GM23338 (cell line): ENCODE results near the gene PHC2. TPM values are rescaled to one million over a fixed set of nuclear protein-coding genes. Genes with fewer than 3 reads are reported as not detected.

ENCODE experiments used
- ATAC-seq: fragments of 200-7000 bp; cut with Tn5 transposase; 3 replicates; pipeline ENCODE4 v1.9.1; 2020
- DNase-seq: peaks from one replicate; pipeline ENCODE4 v3.0.0-alpha.2; 2015; ENCODE audit warnings: low spot score
- H2AFZ ChIP-seq: fragments of 200-600 bp; sonication (generic); 2 replicates; pipeline ENCODE4 v1.8.0; 2016; ENCODE audit warnings: antibody characterized with exemption, mild to moderate bottlenecking, moderate library complexity
- H3F3A ChIP-seq: fragments of 200-600 bp; sonication (generic); replicated peaks from 2 replicates; pipeline ENCODE4 v1.8.0; 2017; ENCODE audit warnings: antibody characterized with exemption, mixed run types, low read depth
- H3K27ac ChIP-seq: fragments of 200-600 bp; sonication (generic); 2 replicates; pipeline ENCODE4 v1.6.1; 2016; ENCODE audit warnings: low read depth
- H3K27me3 ChIP-seq: fragments of 200-600 bp; sonication (generic); 2 replicates; pipeline ENCODE4 v1.8.0; 2016; ENCODE audit warnings: mild to moderate bottlenecking, mixed run types, moderate library complexity; ENCODE audit not compliant: insufficient read depth
- H3K36me3 ChIP-seq: fragments of 200-600 bp; sonication (generic); 2 replicates; pipeline ENCODE4 v1.8.0; 2016; ENCODE audit warnings: mild to moderate bottlenecking; ENCODE audit not compliant: insufficient read depth
- H3K4me1 ChIP-seq: fragments of 200-600 bp; sonication (generic); 2 replicates; pipeline ENCODE4 v1.8.0; 2016; ENCODE audit warnings: mild to moderate bottlenecking, moderate library complexity; ENCODE audit not compliant: insufficient read depth
- H3K4me2 ChIP-seq: fragments of 200-600 bp; sonication (generic); 2 replicates; pipeline ENCODE4 v1.7.1; 2017; ENCODE audit warnings: mixed run types
- H3K4me3 ChIP-seq: fragments of 200-600 bp; sonication (generic); 2 replicates; pipeline ENCODE4 v1.6.1; 2016; ENCODE audit warnings: mixed run types
- H3K79me2 ChIP-seq: fragments of 200-600 bp; sonication (generic); replicated peaks from 2 replicates; pipeline ENCODE4 v1.8.0; 2017; ENCODE audit warnings: mild to moderate bottlenecking; ENCODE audit not compliant: insufficient read depth
- H3K9me2 ChIP-seq: fragments of 200-600 bp; sonication (generic); 2 replicates; pipeline ENCODE4 v1.8.0; 2017; ENCODE audit not compliant: insufficient read depth
- H4K20me1 ChIP-seq: fragments of 200-600 bp; sonication (generic); replicated peaks from 2 replicates; pipeline ENCODE4 v1.8.0; 2017; ENCODE audit warnings: mild to moderate bottlenecking; ENCODE audit not compliant: insufficient read depth
- H3K27ac Mint-ChIP-seq: 2 replicates; pipeline ENCODE4 v1.8.0; 2020; ENCODE audit warnings: inconsistent platforms, mild to moderate bottlenecking, moderate library complexity, mixed read lengths
- H3K27me3 Mint-ChIP-seq: 3 replicates; pipeline ENCODE4 v1.8.0; 2022; ENCODE audit warnings: low read depth, mild to moderate bottlenecking, moderate library complexity, mixed read lengths, inconsistent platforms; ENCODE audit not compliant: insufficient read depth, poor library complexity
- H3K36me3 Mint-ChIP-seq: 3 replicates; pipeline ENCODE4 v1.8.0; 2021; ENCODE audit warnings: low read depth, mild to moderate bottlenecking, inconsistent platforms, moderate library complexity, mixed read lengths
- H3K4me1 Mint-ChIP-seq: 3 replicates; pipeline ENCODE4 v1.8.0; 2020; ENCODE audit warnings: mild to moderate bottlenecking, inconsistent platforms, mixed read lengths
- H3K4me3 Mint-ChIP-seq: 3 replicates; pipeline ENCODE4 v1.8.0; 2021; ENCODE audit warnings: moderate library complexity, mild to moderate bottlenecking, inconsistent platforms, mixed read lengths
- H3K9me3 Mint-ChIP-seq: 3 replicates; pipeline ENCODE4 v1.8.0; 2020; ENCODE audit warnings: moderate library complexity, mild to moderate bottlenecking, inconsistent platforms, mixed read lengths
- CREB1 ChIP-seq: fragments of 250-450 bp; sonication (Bioruptor Pico); IDR thresholded peaks from 2 replicates; pipeline ENCODE4 v1.5.0; 2020; ENCODE audit warnings: low read depth, mild to moderate bottlenecking, moderate library complexity
- EZH2 ChIP-seq: fragments of 200-600 bp; sonication (generic); IDR thresholded peaks from one replicate; pipeline ENCODE4 v1.8.0; 2017; ENCODE audit warnings: antibody characterized with exemption, mild to moderate bottlenecking, low read depth; ENCODE audit not compliant: unreplicated experiment
- EZH2phosphoT487 ChIP-seq: fragments of 200-600 bp; sonication (generic); IDR thresholded peaks from one replicate; pipeline ENCODE4 v1.8.1; 2018; ENCODE audit warnings: antibody characterized with exemption; ENCODE audit not compliant: unreplicated experiment
- JUNB ChIP-seq: IDR thresholded peaks from one replicate; pipeline ENCODE4 v1.6.1; 2016; ENCODE audit warnings: antibody characterized with exemption; ENCODE audit not compliant: unreplicated experiment
- NANOG ChIP-seq: IDR thresholded peaks from 2 replicates; pipeline ENCODE4 v1.6.1; 2016; ENCODE audit warnings: antibody characterized with exemption, borderline replicate concordance
- POLR2AphosphoS5 ChIP-seq: IDR thresholded peaks from 2 replicates; pipeline ENCODE4 v1.6.1; 2016; ENCODE audit warnings: antibody characterized with exemption, low read depth
- STAT1 ChIP-seq: IDR thresholded peaks from one replicate; pipeline ENCODE4 v1.6.1; 2016; ENCODE audit warnings: antibody characterized with exemption; ENCODE audit not compliant: unreplicated experiment
- ZNF114 ChIP-seq: fragments of 250-450 bp; sonication (Bioruptor Pico); IDR thresholded peaks from 2 replicates; pipeline ENCODE4 v1.5.0; 2020; ENCODE audit warnings: mild to moderate bottlenecking, moderate library complexity
- ZNF331 ChIP-seq: fragments of 250-450 bp; sonication (Bioruptor Pico); IDR thresholded peaks from 2 replicates; pipeline ENCODE4 v1.5.0; 2020; ENCODE audit warnings: low read depth, mild to moderate bottlenecking, moderate library complexity
- polyA plus RNA-seq: library from polyadenylated mRNA; unstranded; fragments of >200 nt; fragmentation: Nextera tagmentation; extraction: Ambion mirVana; gene quantifications from 2 replicates; pipeline ENCODE4 v1.2.1, GENCODE V29; 2016
- total RNA-seq: library from RNA; depleted of rRNA; stranded (reverse); fragments of >200 nt; shearing (Covaris generic); gene quantifications from 2 replicates; pipeline ENCODE4 v1.2.3, GENCODE V29; 2014
- TF ChIP-seq, protein P1 (sequence below): fragments of 250-450 bp; sonication (Bioruptor Pico); IDR thresholded peaks from 2 replicates; pipeline ENCODE4 v1.5.0; 2020; ENCODE audit warnings: mild to moderate bottlenecking, moderate library complexity
- TF ChIP-seq, protein P2 (sequence below), 2 experiments: fragments of 200-600 bp in 1 of 2; sonication (generic) in 1 of 2; conservative IDR thresholded peaks; 2 replicates each; pipeline versions ENCODE4 v1.5.1 to v1.6.1; 2016 to 2017; ENCODE audit warnings: antibody characterized with exemption in 2 of 2, low read depth in 2 of 2, mild to moderate bottlenecking in 2 of 2, moderate library complexity in 1 of 2
- TF ChIP-seq, protein P3 (sequence below): IDR thresholded peaks from 2 replicates; pipeline ENCODE4 v1.6.1; 2016; ENCODE audit warnings: antibody characterized with exemption

The PHC2 gene
- total and polyA plus RNA-seq, 2 experiments from 2014 or later = 1.7 to 7.3 TPM

DNA sequence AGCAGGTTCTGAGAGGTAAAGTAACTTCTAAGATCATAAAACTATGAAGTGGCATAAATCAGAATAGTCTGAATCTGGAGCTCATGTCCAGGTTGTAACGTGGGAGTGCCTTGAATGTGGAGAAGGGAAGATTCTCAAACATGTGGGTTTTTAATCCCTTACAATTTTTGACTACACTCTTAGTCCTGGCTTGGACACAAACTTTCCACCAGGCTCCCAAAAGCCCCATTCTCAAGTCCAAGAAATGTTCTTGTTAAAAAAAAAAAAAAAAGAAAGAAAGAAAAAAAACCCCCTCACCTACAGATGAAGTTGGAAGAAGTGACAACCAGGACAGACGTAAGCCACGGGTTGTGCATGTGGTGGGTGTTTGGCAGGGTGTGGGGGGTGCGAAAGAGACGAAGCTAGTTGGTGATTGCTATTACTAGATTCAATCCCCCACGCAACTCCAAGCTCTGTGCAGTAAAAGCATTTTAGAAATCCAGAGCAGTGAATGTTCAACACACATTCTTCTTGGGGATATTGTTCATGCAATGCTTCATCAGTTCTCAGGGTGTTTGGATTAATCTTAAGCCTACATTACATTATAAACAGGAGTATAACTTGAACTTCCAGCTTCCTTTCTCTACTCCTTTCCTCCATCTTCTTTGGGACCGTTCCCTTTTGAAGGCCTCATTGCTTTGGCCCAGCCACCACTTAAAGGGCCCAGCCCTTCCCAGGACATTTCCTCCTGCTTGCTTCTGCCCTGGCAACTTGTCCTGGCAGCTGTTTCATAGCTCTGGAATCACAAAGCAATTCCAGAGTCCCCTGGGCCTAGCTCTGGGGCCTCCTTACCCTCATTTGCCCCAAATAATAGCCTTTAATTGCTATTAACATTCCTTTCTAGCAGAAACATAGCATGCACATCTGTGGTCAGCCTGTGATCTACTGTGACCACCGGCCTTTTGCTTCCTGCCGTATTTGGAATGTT is 41.8 kb downstream of the PHC2 start:
- no peak overlapping the region for H3K27ac Mint-ChIP-seq
- H3K4me3 Mint-ChIP-seq = no peak overlapping the region
- no peak overlapping the region for H3K4me2 ChIP-seq

GRCh38 chr1:33387625-33388024 is 43.3 kb downstream of the PHC2 start:
- Histone ChIP-seq H3K4me3 (no peak overlapping the region), H3K79me2 (no peaks in the 10 kb centered on the region), H3K36me3 (no peaks in the 10 kb centered on the region), H3K4me2 (no peak overlapping the region), H3F3A (no peaks in the 10 kb centered on the region), H3K27me3 (no peaks in the 10 kb centered on the region), H2AFZ (no peak overlapping the region), H4K20me1 (no peaks in the 10 kb centered on the region), H3K4me1 (peaks cover 11% of the 10 kb centered on the region; the same call in 1 of the 2 replicates), H3K9me2 (no peaks in the 10 kb centered on the region), H3K27ac (no peak overlapping the region)
- DNase-seq (no peak), ATAC-seq (no peak)
- H3K4me3 Mint-ChIP-seq = no peak overlapping the region
- no peak overlapping the region for H3K27ac Mint-ChIP-seq
- H3K4me1 Mint-ChIP-seq = peaks cover 28% of the 10 kb centered on the region
- no peaks in the 10 kb centered on the region for H3K36me3 Mint-ChIP-seq
- H3K9me3 Mint-ChIP-seq = no peaks in the 10 kb centered on the region
- H3K27me3 Mint-ChIP-seq = peaks cover 3% of the 10 kb centered on the region
- TF ChIP-seq EZH2 (no peak), POLR2AphosphoS5 (no peak), CREB1 (CRISPR knock-in tag) (no peak), JUNB (no peak)
- TF ChIP-seq, protein P1, sequence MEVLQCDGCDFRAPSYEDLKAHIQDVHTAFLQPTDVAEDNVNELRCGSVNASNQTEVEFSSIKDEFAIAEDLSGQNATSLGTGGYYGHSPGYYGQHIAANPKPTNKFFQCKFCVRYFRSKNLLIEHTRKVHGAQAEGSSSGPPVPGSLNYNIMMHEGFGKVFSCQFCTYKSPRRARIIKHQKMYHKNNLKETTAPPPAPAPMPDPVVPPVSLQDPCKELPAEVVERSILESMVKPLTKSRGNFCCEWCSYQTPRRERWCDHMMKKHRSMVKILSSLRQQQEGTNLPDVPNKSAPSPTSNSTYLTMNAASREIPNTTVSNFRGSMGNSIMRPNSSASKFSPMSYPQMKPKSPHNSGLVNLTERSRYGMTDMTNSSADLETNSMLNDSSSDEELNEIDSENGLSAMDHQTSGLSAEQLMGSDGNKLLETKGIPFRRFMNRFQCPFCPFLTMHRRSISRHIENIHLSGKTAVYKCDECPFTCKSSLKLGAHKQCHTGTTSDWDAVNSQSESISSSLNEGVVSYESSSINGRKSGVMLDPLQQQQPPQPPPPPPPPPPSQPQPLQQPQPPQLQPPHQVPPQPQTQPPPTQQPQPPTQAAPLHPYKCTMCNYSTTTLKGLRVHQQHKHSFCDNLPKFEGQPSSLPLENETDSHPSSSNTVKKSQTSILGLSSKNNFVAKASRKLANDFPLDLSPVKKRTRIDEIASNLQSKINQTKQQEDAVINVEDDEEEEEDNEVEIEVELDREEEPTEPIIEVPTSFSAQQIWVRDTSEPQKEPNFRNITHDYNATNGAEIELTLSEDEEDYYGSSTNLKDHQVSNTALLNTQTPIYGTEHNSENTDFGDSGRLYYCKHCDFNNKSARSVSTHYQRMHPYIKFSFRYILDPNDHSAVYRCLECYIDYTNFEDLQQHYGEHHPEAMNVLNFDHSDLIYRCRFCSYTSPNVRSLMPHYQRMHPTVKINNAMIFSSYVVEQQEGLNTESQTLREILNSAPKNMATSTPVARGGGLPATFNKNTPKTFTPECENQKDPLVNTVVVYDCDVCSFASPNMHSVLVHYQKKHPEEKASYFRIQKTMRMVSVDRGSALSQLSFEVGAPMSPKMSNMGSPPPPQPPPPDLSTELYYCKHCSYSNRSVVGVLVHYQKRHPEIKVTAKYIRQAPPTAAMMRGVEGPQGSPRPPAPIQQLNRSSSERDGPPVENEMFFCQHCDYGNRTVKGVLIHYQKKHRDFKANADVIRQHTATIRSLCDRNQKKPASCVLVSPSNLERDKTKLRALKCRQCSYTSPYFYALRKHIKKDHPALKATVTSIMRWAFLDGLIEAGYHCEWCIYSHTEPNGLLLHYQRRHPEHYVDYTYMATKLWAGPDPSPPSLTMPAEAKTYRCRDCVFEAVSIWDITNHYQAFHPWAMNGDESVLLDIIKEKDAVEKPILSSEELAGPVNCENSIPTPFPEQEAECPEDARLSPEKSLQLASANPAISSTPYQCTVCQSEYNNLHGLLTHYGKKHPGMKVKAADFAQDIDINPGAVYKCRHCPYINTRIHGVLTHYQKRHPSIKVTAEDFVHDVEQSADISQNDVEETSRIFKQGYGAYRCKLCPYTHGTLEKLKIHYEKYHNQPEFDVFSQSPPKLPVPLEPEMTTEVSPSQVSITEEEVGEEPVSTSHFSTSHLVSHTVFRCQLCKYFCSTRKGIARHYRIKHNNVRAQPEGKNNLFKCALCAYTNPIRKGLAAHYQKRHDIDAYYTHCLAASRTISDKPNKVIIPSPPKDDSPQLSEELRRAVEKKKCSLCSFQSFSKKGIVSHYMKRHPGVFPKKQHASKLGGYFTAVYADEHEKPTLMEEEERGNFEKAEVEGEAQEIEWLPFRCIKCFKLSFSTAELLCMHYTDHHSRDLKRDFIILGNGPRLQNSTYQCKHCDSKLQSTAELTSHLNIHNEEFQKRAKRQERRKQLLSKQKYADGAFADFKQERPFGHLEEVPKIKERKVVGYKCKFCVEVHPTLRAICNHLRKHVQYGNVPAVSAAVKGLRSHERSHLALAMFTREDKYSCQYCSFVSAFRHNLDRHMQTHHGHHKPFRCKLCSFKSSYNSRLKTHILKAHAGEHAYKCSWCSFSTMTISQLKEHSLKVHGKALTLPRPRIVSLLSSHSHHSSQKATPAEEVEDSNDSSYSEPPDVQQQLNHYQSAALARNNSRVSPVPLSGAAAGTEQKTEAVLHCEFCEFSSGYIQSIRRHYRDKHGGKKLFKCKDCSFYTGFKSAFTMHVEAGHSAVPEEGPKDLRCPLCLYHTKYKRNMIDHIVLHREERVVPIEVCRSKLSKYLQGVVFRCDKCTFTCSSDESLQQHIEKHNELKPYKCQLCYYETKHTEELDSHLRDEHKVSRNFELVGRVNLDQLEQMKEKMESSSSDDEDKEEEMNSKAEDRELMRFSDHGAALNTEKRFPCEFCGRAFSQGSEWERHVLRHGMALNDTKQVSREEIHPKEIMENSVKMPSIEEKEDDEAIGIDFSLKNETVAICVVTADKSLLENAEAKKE (CRISPR knock-in tag) = no peak

More for the DNA sequence above, 41.8 kb downstream of the PHC2 start:
- no peak overlapping the region for H2AFZ ChIP-seq
- Mint-ChIP-seq H3K9me3 (no peaks in the 10 kb centered on the region), H3K4me1 (peaks cover 28% of the 10 kb centered on the region), H3K27me3 (peaks cover 3% of the 10 kb centered on the region), H3K36me3 (no peaks in the 10 kb centered on the region)
- H3K36me3 ChIP-seq = no peaks in the 10 kb centered on the region
- DNase-seq (no peak), ATAC-seq (no peak)
- H3K9me2 ChIP-seq = no peaks in the 10 kb centered on the region
- H3K79me2 ChIP-seq = no peaks in the 10 kb centered on the region
- H3F3A ChIP-seq = no peaks in the 10 kb centered on the region
- H3K27me3 ChIP-seq = no peaks in the 10 kb centered on the region
- no peak overlapping the region for H3K4me3 ChIP-seq
- H4K20me1 ChIP-seq = no peaks in the 10 kb centered on the region; the same call in 1 of the 2 replicates
- TF ChIP-seq, protein P2, sequence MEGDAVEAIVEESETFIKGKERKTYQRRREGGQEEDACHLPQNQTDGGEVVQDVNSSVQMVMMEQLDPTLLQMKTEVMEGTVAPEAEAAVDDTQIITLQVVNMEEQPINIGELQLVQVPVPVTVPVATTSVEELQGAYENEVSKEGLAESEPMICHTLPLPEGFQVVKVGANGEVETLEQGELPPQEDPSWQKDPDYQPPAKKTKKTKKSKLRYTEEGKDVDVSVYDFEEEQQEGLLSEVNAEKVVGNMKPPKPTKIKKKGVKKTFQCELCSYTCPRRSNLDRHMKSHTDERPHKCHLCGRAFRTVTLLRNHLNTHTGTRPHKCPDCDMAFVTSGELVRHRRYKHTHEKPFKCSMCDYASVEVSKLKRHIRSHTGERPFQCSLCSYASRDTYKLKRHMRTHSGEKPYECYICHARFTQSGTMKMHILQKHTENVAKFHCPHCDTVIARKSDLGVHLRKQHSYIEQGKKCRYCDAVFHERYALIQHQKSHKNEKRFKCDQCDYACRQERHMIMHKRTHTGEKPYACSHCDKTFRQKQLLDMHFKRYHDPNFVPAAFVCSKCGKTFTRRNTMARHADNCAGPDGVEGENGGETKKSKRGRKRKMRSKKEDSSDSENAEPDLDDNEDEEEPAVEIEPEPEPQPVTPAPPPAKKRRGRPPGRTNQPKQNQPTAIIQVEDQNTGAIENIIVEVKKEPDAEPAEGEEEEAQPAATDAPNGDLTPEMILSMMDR (conservative IDR thresholded peaks at IDR 0.05; ENCODE audit: low read depth in 2 of 2) = no peak
- no peak for TF ChIP-seq CREB1 (CRISPR knock-in tag)
- TF ChIP-seq EZH2phosphoT487 = no peak
- TF ChIP-seq ZNF331 = no peak
- TF ChIP-seq, protein P3, sequence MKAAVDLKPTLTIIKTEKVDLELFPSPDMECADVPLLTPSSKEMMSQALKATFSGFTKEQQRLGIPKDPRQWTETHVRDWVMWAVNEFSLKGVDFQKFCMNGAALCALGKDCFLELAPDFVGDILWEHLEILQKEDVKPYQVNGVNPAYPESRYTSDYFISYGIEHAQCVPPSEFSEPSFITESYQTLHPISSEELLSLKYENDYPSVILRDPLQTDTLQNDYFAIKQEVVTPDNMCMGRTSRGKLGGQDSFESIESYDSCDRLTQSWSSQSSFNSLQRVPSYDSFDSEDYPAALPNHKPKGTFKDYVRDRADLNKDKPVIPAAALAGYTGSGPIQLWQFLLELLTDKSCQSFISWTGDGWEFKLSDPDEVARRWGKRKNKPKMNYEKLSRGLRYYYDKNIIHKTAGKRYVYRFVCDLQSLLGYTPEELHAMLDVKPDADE = no peak
- TF ChIP-seq EZH2 = no peak
- TF ChIP-seq NANOG = no peak
- no peak for TF ChIP-seq ZNF114 (CRISPR knock-in tag)
- no peak for TF ChIP-seq STAT1
- no peak overlapping the region for H3K27ac ChIP-seq
- H3K4me1 ChIP-seq = peaks cover 5% of the 10 kb centered on the region; the same call in 1 of the 2 replicates
